HCT116 (cell line): Measurements from ENCODE around the gene B3GNT2. TPM values are rescaled to one million over a fixed set of nuclear protein-coding genes. Genes with fewer than 3 reads are reported as not detected.

ENCODE experiments used
- ATAC-seq: fragments of 200-7000 bp; cut with Tn5 transposase; 2 replicates; pipeline ENCODE4 v1.9.1; 2020; ENCODE audit warnings: mild to moderate bottlenecking, moderate library complexity
- BruUV-seq: library from RNA; stranded (reverse); fragments of 400-500 nt; replicated peaks from 2 replicates; lab custom pipeline; 2021; lab: Mats Ljungman, UMichigan
- CTCF ChIA-PET: fragments of 300-600 bp; sonication (Branson Sonifier 250); formaldehyde crosslinking; loops from one replicate; lab custom pipeline; 2021; ENCODE audit warnings: antibody characterized with exemption; lab: Charles Lee
- POLR2A ChIA-PET: fragments of 300-600, 350-600 bp; sonication (Branson Sonifier 250); formaldehyde crosslinking; loops from one replicate; lab custom pipeline; 2021; ENCODE audit warnings: antibody characterized with exemption; lab: Charles Lee
- RAD21 ChIA-PET, 2 experiments: fragments of 300-600 bp; sonication (Branson Sonifier 250); formaldehyde crosslinking; loops; one replicate each; lab custom pipeline; 2023; ENCODE audit warnings: low total read pairs in 2 of 2; ENCODE audit not compliant: uncharacterized antibody in 2 of 2, unreplicated experiment in 2 of 2, low non-redundant PET in 1 of 2; lab: Charles Lee
- DNase-seq: peaks from one replicate; pipeline ENCODE4 v3.0.0-alpha.2; 2010; ENCODE audit warnings: low read depth, low spot score
- H2AFZ ChIP-seq: fragments of 200-600 bp; shearing (Covaris generic), sonication (generic); 2 replicates; pipeline ENCODE4 v1.6.1; 2017; ENCODE audit warnings: low read depth, mixed run types, mixed read lengths, antibody characterized with exemption, low read length; ENCODE audit not compliant: poor library complexity, severe bottlenecking
- H3K27ac ChIP-seq: 2 replicates; pipeline ENCODE4 v1.5.1; 2012; ENCODE audit warnings: low read depth, low read length
- H3K27me3 ChIP-seq: fragments of 200-600 bp; sonication (generic); 2 replicates; pipeline ENCODE4 v1.6.1; 2016; ENCODE audit warnings: mixed run types, low read length, mixed read lengths; ENCODE audit not compliant: insufficient read depth
- H3K36me3 ChIP-seq, 2 experiments: fragments of 200-500 bp in 1 of 2; fragments of 200-600 bp in 1 of 2; sonication (Bioruptor generic) in 1 of 2; sonication (generic) in 1 of 2; 2 replicates each; pipeline versions ENCODE4 v1.5.1 to v1.6.1; 2014 to 2016; ENCODE audit warnings: low read length in 2 of 2, inconsistent platforms in 1 of 2, mixed read lengths in 1 of 2, mixed run types in 1 of 2; ENCODE audit not compliant: insufficient read depth in 2 of 2, control insufficient read depth in 1 of 2
- H3K4me1 ChIP-seq, 2 experiments: fragments of 200-600 bp in 1 of 2; sonication (generic) in 1 of 2; 2 replicates each; pipeline versions ENCODE4 v1.5.1 to v1.6.1; 2012 to 2017; ENCODE audit warnings: low read length in 2 of 2, inconsistent platforms in 1 of 2, mild to moderate bottlenecking in 1 of 2, mixed read lengths in 1 of 2, mixed run types in 1 of 2, moderate library complexity in 1 of 2; ENCODE audit not compliant: insufficient read depth in 2 of 2, control insufficient read depth in 1 of 2
- H3K4me2 ChIP-seq: fragments of 200-600 bp; sonication (generic); 2 replicates; pipeline ENCODE4 v1.6.1; 2017; ENCODE audit warnings: mixed run types, low read length, mixed read lengths
- H3K4me3 ChIP-seq, 2 experiments: fragments of 200-600 bp in 1 of 2; sonication (generic) in 1 of 2; replicated peaks in 1 of 2; 2 replicates each; pipeline ENCODE4 v1.5.1; 2011 to 2016; ENCODE audit warnings: low read length in 2 of 2, control low read depth in 1 of 2, low read depth in 1 of 2, mild to moderate bottlenecking in 1 of 2, mixed read lengths in 1 of 2, mixed run types in 1 of 2
- H3K79me2 ChIP-seq: fragments of 200-600 bp; sonication (generic); 2 replicates; pipeline ENCODE4 v1.6.1; 2017; ENCODE audit warnings: mild to moderate bottlenecking, mixed run types, low read length, moderate library complexity, mixed read lengths; ENCODE audit not compliant: insufficient read depth
- H3K9ac ChIP-seq: fragments of 200-600 bp; sonication (generic); 2 replicates; pipeline ENCODE4 v1.6.1; 2016; ENCODE audit warnings: low read length, mixed read lengths
- H3K9me2 ChIP-seq: fragments of 200-600 bp; sonication (generic), shearing (Covaris generic); 2 replicates; pipeline ENCODE4 v1.6.1; 2017; ENCODE audit warnings: mixed run types, mild to moderate bottlenecking, moderate library complexity; ENCODE audit not compliant: insufficient read depth
- H3K9me3 ChIP-seq, 2 experiments: fragments of 200-500 bp in 1 of 2; fragments of 200-600 bp in 1 of 2; sonication (Bioruptor generic) in 1 of 2; sonication (generic) in 1 of 2; 2 replicates each; pipeline ENCODE4 v1.6.1; 2014 to 2017; ENCODE audit warnings: low read length in 2 of 2, mixed read lengths in 2 of 2, inconsistent platforms in 1 of 2, low read depth in 1 of 2, mild to moderate bottlenecking in 1 of 2, mixed run types in 1 of 2, moderate library complexity in 1 of 2; ENCODE audit not compliant: control insufficient read depth in 1 of 2, insufficient read depth in 1 of 2
- H4K20me1 ChIP-seq: fragments of 200-600 bp; sonication (generic), shearing (Covaris generic); 2 replicates; pipeline ENCODE4 v1.6.1; 2017; ENCODE audit warnings: mixed run types, mild to moderate bottlenecking, moderate library complexity; ENCODE audit not compliant: insufficient read depth
- CEBPB ChIP-seq: IDR thresholded peaks from 2 replicates; pipeline ENCODE4 v1.6.1; 2012; ENCODE audit warnings: low read depth
- CTCF ChIP-seq, 3 experiments: fragments of 200-600 bp in 1 of 3; sonication (generic) in 1 of 3; IDR thresholded peaks in 2 of 3; conservative IDR thresholded peaks in 1 of 3; 2 replicates each; pipeline ENCODE4 v1.5.1; 2012 to 2017; ENCODE audit warnings: low read depth in 2 of 3, low read length in 2 of 3, antibody characterized with exemption in 1 of 3, borderline replicate concordance in 1 of 3, control low read depth in 1 of 3, mild to moderate bottlenecking in 1 of 3, mixed read lengths in 1 of 3, mixed run types in 1 of 3, moderate library complexity in 1 of 3; ENCODE audit not compliant: insufficient read depth in 1 of 3
- EGR1 ChIP-seq: IDR thresholded peaks from 2 replicates; pipeline ENCODE4 v1.6.1; 2012; ENCODE audit warnings: low read depth
- ELF1 ChIP-seq: IDR thresholded peaks from 2 replicates; pipeline ENCODE4 v1.6.1; 2012; ENCODE audit warnings: low read depth, borderline replicate concordance
- EZH2phosphoT487 ChIP-seq: fragments of 200-600 bp; IDR thresholded peaks from 2 replicates; pipeline ENCODE4 v1.6.1; 2018; ENCODE audit warnings: antibody characterized with exemption, borderline replicate concordance
- FOSL1 ChIP-seq: IDR thresholded peaks from 2 replicates; pipeline ENCODE4 v1.6.1; 2012; ENCODE audit warnings: low read depth
- JUND ChIP-seq: IDR thresholded peaks from 2 replicates; pipeline ENCODE4 v1.6.1; 2012
- MAX ChIP-seq: IDR thresholded peaks from 2 replicates; pipeline ENCODE4 v1.6.1; 2012
- POLR2A ChIP-seq: IDR thresholded peaks from 2 replicates; pipeline ENCODE4 v1.7.0; 2011; ENCODE audit warnings: borderline replicate concordance; ENCODE audit not compliant: insufficient read depth, insufficient read length; ENCODE audit errors: extremely low read depth
- POLR2AphosphoS5 ChIP-seq: IDR thresholded peaks from 2 replicates; pipeline ENCODE4 v1.6.1; 2011; ENCODE audit warnings: mild to moderate bottlenecking, low read depth, low read length, moderate library complexity
- SIN3A ChIP-seq: IDR thresholded peaks from 2 replicates; pipeline ENCODE4 v1.6.1; 2012; ENCODE audit warnings: low read depth
- SP1 ChIP-seq: IDR thresholded peaks from 2 replicates; pipeline ENCODE4 v1.6.1; 2012; ENCODE audit warnings: low read depth
- SRF ChIP-seq: IDR thresholded peaks from 2 replicates; pipeline ENCODE4 v1.6.1; 2012; ENCODE audit warnings: low read depth
- TCF7L2 ChIP-seq: IDR thresholded peaks from 2 replicates; pipeline ENCODE4 v1.7.0; 2011; ENCODE audit warnings: borderline replicate concordance, inconsistent platforms; ENCODE audit not compliant: insufficient read depth, insufficient read length; ENCODE audit errors: extremely low read depth
- YY1 ChIP-seq: IDR thresholded peaks from 2 replicates; pipeline ENCODE4 v1.6.1; 2011; ENCODE audit warnings: low read length, low read depth, moderate library complexity, mild to moderate bottlenecking; ENCODE audit not compliant: insufficient replicate concordance; ENCODE audit errors: extremely low read depth
- ZFX ChIP-seq: fragments of 450-650 bp; IDR thresholded peaks from 2 replicates; pipeline ENCODE4 v1.6.1; 2017
- ZNF274 ChIP-seq: fragments of 200-500 bp; sonication (Bioruptor generic); IDR thresholded peaks from 2 replicates; pipeline ENCODE4 v1.6.1; 2014; ENCODE audit warnings: mild to moderate bottlenecking, low read depth, low read length, inconsistent platforms
- intact Hi-C: fragments of 100-400 bp; cut with micrococcal nuclease; formaldehyde crosslinking; loops from 2 replicates; pipeline ENCODE4 v1.10.0; 2022
- total RNA-seq: library from RNA; stranded (reverse); gene quantifications from one replicate; pipeline ENCODE4 v1.2.1, GENCODE V29; 2021; ENCODE audit not compliant: unreplicated experiment
- TF ChIP-seq, protein P1 (sequence below): IDR thresholded peaks from 2 replicates; pipeline ENCODE4 v1.6.1; 2012
- TF ChIP-seq, protein P2 (sequence below): IDR thresholded peaks from 2 replicates; pipeline ENCODE4 v1.6.1; 2011; ENCODE audit warnings: mild to moderate bottlenecking, low read length, moderate library complexity; ENCODE audit not compliant: insufficient replicate concordance; ENCODE audit errors: extremely low read depth

Gene B3GNT2
- total RNA-seq, 1 experiment from 2014 or later, result 21.5 TPM

DNA sequence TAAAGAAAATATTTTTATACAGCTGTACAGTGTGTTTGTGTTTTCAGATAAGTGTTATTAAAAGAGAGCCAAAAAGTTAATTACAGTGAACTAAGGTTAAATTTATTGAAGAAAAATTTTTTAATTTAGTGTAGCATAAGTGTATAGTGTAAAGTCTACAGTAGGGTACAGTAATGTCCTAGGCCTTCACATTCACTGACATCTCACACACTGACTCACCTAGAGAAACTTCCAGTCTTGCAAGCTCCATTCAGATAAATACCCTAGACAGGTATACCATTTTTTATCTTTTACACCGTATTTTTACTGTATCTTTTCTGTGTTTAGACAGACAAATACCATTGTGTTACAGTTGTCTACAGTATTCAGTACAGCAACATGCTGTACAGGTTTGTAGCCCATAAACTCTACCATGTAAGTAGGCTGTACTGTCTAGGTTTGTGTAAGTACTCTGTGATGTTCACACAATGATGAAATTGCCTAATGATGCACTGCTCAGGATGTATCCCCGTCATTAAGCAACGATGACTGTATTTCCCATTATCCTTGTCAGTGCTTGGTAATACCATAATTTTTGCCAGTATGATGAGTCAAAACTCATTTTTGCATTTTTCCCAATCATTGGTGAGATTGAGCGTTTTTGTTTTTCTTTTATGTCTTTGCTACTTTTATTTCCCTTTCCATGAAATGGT lies 48.2 kb upstream of the B3GNT2 start:
- H2AFZ ChIP-seq, result no peak overlapping the region
- H3K4me3 ChIP-seq, result no peak overlapping the region
- H3K27me3 ChIP-seq, result no peaks in the 10 kb centered on the region
- H3K4me1 ChIP-seq, result peaks cover 4 to 28% of the 10 kb centered on the region in 2 experiments; a peak in 2 of 4 replicates
- DNase-seq, result no peak
- RAD21 ChIA-PET, result no interaction called here
- no peaks in the 10 kb centered on the region for H3K36me3 ChIP-seq
- H4K20me1 ChIP-seq, result no peaks in the 10 kb centered on the region
- POLR2A ChIA-PET, result no interaction called here
- H3K9ac ChIP-seq, result no peak overlapping the region
- intact Hi-C loops, result no loop called here
- no peaks in the 10 kb centered on the region for H3K9me2 ChIP-seq
- TF ChIP-seq CEBPB, result no peak
- TF ChIP-seq FOSL1, result no peak
- no peak for TF ChIP-seq EGR1
- no peak for TF ChIP-seq SIN3A
- TF ChIP-seq YY1, result no peak
- no peak for TF ChIP-seq JUND
- no peak for TF ChIP-seq TCF7L2
- TF ChIP-seq POLR2AphosphoS5, result no peak
- no peak for TF ChIP-seq ZNF274
- TF ChIP-seq, protein P1, sequence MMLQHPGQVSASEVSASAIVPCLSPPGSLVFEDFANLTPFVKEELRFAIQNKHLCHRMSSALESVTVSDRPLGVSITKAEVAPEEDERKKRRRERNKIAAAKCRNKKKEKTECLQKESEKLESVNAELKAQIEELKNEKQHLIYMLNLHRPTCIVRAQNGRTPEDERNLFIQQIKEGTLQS, result no peak
- TF ChIP-seq EZH2phosphoT487, result no peak
- TF ChIP-seq SP1, result no peak
- TF ChIP-seq MAX, result no peak
- TF ChIP-seq SRF, result no peak
- TF ChIP-seq CTCF (IDR thresholded peaks at IDR 0.05 in 2 of 3, conservative IDR thresholded peaks at IDR 0.05 in 1 of 3; ENCODE audit: borderline replicate concordance in 1 of 3, insufficient read depth in 1 of 3, low read depth in 2 of 3, low read length in 2 of 3), result no peak
- TF ChIP-seq ZFX, result no peak
- TF ChIP-seq, protein P2, sequence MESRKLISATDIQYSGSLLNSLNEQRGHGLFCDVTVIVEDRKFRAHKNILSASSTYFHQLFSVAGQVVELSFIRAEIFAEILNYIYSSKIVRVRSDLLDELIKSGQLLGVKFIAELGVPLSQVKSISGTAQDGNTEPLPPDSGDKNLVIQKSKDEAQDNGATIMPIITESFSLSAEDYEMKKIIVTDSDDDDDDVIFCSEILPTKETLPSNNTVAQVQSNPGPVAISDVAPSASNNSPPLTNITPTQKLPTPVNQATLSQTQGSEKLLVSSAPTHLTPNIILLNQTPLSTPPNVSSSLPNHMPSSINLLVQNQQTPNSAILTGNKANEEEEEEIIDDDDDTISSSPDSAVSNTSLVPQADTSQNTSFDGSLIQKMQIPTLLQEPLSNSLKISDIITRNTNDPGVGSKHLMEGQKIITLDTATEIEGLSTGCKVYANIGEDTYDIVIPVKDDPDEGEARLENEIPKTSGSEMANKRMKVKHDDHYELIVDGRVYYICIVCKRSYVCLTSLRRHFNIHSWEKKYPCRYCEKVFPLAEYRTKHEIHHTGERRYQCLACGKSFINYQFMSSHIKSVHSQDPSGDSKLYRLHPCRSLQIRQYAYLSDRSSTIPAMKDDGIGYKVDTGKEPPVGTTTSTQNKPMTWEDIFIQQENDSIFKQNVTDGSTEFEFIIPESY, result no peak
- no peak for TF ChIP-seq POLR2A
- no peak for TF ChIP-seq ELF1
- CTCF ChIA-PET, result no interaction called here
- BruUV-seq, result no TSS peak
- no peak overlapping the region for H3K4me2 ChIP-seq
- no peaks in the 10 kb centered on the region for H3K9me3 ChIP-seq
- H3K27ac ChIP-seq, result no peak overlapping the region
- no peak for ATAC-seq
- no peaks in the 10 kb centered on the region for H3K79me2 ChIP-seq
